Esophagus mucosa (tissue), 1 donor: ENCODE results near the gene DGKZ. TPM values are rescaled to one million over a fixed set of nuclear protein-coding genes. Genes with fewer than 3 reads are reported as not detected.
"Not testable (repeated sequence)": the region's sequence is repeated elsewhere in the genome, so short reads cannot be mapped to it uniquely, and the experiment has no call there.

Experiments used
- ATAC-seq: fragments of 200-7000 bp; cut with Tn5 transposase; one replicate; pipeline ENCODE4 v1.9.1; 2020
- total RNA-seq: library from RNA; stranded (reverse); gene quantifications from one replicate; pipeline ENCODE4 v1.2.4, GENCODE V29; 2023
- donor health status: DM: yes; HTN: yes; CAD: no.

DGKZ gene, protein sequence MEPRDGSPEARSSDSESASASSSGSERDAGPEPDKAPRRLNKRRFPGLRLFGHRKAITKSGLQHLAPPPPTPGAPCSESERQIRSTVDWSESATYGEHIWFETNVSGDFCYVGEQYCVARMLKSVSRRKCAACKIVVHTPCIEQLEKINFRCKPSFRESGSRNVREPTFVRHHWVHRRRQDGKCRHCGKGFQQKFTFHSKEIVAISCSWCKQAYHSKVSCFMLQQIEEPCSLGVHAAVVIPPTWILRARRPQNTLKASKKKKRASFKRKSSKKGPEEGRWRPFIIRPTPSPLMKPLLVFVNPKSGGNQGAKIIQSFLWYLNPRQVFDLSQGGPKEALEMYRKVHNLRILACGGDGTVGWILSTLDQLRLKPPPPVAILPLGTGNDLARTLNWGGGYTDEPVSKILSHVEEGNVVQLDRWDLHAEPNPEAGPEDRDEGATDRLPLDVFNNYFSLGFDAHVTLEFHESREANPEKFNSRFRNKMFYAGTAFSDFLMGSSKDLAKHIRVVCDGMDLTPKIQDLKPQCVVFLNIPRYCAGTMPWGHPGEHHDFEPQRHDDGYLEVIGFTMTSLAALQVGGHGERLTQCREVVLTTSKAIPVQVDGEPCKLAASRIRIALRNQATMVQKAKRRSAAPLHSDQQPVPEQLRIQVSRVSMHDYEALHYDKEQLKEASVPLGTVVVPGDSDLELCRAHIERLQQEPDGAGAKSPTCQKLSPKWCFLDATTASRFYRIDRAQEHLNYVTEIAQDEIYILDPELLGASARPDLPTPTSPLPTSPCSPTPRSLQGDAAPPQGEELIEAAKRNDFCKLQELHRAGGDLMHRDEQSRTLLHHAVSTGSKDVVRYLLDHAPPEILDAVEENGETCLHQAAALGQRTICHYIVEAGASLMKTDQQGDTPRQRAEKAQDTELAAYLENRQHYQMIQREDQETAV
- total RNA-seq: 31.4 TPM

DNA sequence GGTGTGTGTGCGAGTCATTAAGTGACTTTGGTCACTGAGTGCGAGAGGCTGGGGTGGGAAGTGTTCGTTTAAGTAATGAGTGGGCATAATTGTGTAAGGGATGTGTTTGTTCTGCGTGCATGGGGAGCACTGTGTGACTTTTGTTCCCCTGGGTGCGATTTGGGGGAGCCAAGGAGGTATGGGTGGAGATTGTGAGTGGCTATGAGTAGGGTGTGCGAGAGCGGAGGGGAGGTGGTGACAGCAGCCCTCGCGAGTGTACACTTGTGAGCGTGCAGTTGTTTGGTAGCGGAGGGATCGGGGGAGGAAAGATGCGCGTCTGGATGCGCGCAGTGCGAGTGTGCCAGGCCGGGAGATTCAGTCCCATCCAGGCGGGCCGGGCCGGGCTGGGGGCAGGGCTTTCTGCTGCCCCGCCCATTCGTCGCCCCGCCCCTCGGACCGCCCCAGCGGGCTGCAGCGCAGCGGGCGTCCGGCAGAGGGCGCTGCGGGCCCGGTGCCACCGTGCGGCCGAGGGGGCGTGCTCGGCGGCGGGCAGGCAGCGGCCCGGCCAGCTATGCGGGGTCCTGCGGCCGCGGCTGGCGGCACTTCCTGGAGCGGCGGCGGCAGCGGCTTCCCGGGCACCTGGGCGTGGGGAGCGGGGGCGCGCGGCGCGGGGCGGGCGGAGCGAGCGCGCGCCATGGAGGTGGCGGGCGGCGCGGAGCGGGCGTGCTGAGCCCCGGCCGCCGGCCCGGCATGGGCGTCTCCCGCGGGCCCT is at the start of gene DGKZ:
Gene DGKZ (plus strand): TSS at position 578 of the 751 bp plus-strand sequence. CDS start 197 bp downstream, outside the sequence.
- peak; percentile 88 for ATAC-seq

DNA sequence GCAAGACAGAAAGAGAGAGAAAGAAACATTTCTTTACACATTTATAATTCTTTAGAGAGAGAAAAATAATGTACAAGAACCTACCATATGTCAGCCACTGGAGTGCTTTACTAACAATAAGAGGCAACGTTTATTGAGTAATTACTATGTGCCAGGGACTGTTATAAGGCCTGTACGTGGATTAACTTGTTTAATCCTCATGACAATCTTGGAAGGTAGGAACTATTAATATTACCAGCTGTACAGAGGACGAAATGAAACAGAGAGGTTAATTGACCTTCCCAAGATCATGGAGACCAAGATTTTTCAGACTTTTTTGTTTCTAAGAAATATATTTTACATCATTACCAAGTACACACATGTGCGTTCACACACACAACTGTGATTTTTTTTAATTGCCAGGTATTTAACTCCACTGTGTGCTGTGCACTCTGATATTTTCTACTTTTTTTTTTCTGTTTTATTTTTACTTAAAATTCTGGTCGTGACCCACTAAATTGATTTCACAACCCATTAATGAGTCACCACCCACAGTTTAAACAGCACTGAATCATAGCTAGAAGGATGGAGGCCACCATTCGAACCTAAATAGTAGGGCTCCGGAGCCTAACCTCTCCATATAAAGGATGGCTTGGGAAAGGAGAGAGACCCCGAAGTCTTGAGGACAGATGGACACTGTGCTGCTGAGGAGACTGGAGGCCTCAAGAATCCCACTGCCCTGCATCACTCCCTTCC is 48.4 kb upstream of the DGKZ start:
- no peak for ATAC-seq

DNA sequence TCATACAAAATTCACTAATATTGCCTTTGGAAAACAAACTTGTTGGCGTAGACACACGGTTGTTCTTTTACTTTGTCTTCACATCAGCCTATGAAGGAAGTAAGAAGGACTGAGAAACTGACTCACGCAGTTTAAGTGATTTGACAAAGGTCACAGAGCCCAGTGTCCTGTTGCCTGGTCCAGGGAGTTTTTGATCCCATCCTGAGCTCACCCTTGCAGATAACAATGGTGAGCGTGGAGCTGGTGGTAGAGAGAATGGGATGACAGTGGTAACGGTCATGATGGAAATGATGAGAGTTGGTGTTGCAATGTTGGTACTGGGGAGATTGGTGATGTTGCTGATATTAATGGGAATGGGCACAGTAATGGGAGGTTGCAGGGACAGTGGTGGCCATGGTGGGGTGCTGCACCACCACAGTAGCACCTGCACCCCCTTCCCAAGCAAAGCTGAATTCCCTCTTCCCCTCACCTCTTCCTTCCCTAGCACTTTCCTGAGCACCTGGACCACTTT is 47.8 kb upstream of the DGKZ start:
- ATAC-seq: no peak

DNA sequence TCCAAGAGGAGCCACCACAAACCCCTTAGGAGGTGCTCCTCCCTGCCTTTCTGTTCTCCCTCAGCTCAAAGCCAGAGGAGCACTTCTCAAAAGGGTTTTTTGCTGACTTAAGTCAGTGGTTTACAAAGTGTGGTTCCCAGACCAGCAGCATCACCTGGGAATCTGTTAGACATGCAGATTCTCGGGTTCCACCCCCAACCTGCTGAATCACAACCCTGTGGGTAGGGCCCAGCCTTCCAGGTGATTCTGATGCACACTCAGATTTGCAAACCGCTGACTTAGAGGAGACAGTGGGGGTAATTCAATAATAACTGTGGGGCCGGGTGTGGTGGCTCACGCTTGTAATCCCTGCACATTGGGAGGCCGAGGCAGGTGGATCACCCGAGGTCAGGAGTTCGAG is 47.0 kb upstream of the DGKZ start:
- ATAC-seq: no peak

DNA sequence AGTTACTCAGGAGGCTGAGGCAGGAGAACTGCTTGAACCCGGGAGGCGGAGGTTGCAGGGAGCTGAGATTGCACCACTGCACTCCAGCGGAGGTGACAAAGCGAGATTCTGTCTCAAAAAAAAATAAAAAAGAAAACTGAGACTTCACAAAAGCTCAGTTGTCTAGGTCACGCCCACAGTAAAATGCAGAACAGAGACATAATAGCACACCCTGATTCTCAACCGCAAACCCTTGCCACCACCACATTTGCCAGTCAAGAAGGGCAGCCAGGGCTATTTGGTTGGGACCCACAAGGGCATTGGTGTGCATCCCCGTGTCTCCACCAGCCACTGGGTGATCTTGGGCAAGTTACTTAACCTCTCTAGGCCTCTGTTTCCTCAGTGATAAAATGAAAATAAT is 44.4 kb upstream of the DGKZ start:
- ATAC-seq: no peak

DNA sequence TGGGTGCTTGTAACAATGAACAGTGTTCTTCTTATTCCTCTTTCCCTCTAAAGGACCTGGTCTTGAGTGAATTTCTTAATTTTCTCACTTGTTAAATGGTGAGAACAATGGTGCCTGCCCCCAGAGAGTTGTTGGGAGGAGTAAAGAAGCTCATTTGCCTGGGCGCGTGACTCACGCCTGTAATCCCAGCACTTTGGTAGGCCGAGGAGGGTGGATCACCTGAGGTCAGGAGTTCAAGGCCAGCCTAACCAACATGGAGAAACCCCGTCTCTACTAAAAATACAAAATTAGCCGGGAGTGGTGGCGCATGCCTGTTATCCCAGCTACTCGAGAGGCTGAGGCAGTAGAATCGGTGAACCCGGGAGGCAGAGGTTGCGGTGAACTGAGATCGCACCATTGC is 43.2 kb upstream of the DGKZ start:
- ATAC-seq: not testable (repeated sequence)

DNA sequence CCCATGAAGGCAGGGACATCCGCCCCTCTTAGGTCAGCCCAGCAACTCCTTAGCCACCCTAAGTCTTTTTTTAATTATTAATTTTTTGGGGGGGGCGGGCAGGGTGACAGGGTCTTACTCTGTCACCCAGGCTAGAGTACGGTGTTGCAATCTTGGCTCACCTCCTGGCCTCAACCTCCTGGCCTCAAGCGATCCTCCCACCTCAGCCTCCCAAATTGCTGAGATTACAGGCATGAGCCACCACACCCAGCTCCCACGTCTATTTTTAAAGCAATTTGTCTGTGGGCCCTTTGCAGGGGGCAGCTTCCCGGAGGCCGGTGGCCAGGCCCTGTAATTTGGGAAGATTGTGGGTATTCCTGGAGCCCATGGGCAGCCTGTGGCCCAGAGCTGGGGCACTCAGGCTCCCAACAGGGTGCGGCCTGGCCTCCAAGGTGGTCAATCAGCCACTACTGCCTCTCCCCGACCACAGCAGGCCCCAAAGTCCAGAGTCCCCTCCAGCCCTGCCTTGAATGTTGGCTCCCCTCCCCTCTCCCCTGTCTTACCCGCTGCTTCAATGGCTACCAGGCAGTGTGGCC is 42.6 kb upstream of the DGKZ start:
- no peak for ATAC-seq

DNA sequence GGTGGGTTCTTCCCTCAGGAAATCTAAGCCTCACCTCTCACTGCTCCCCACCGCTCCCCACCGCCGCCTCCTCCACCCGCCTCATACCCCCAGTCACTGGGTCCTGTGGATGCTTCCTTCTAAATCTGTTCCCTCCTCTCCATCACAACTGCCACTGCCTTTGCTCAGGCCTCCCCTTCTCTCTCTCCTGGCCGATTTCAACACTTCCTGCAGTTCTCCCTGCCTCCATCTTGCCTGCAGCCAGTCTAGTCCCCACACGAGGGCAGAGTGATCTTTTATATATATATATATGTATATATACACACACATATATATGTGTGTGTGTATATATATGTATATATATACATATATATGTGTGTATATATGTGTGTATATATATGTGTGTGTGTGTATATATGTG is 42.0 kb upstream of the DGKZ start:
- no peak for ATAC-seq

DNA sequence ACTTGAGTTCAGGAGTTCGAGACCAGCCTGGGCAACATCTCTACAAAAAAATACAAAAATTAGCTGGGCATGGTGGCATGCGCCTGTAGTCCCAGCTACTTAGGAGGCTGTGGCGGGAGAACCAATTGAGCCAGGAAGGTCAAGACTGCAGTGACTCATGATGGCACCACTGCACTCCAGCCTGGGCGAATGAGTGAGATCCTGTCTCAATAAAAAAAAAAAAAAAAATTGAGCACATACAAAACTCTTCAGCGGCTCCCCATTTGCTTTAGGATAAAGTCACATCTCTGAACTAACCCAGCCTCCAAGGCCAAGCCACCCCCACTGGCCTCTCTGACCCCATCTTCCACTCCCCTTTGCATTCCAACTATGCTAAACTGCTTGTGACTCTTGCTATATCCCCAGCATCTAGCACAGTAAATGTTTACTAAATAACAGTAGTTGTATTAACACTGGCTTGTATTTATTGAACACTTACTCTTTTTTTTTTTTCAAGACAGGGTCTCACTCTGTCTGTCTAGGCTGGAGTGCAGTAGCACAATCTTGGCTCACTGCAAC is 40.9 kb upstream of the DGKZ start:
- no peak for ATAC-seq

DNA sequence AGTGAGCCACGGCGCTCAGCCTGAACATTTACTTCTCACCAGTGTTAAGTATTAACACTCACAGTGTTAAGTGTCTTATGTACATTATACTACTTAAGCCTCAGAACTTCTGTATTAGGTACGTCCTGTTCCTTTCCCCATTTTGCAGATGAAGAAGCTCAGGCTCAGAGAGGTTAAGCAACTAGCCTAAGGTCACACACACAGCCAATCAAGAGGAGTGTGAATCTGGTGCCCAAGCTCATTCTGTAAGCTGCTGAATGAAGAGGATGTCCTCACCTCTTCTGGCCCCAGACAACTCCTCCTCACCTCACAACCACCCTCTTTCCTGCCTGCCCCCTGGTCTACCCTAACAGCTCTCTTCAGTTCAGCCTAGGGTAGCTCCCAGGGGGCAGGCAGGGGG is 39.9 kb upstream of the DGKZ start:
- no peak for ATAC-seq

DNA sequence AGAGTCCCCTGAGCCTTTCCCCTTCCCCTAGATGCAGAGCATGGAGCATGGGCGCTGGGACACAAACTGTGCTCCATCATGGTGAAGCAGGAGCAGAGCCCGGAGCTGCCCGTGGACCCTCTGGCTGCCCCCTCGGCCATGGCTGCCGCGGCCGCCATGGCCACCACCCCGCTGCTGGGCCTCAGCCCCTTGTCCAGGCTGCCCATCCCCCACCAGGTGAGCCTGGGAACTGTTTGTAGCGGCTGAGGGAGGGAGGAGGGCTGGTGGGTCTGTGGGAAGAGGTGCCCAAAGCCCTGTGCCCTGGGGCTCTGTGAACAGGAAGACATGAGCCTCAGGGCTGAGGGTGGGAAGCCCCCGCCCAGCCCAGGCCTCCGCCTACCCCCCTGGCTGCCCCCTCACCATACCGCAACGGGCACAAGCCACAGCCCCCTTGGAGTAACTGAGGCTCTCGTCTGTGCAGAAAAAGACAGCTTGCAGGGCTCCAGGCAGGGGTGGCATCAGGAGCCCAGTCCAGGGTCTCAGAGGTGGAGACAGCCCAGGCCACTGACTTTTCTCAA is 39.4 kb upstream of the DGKZ start:
- ATAC-seq: no peak

DNA sequence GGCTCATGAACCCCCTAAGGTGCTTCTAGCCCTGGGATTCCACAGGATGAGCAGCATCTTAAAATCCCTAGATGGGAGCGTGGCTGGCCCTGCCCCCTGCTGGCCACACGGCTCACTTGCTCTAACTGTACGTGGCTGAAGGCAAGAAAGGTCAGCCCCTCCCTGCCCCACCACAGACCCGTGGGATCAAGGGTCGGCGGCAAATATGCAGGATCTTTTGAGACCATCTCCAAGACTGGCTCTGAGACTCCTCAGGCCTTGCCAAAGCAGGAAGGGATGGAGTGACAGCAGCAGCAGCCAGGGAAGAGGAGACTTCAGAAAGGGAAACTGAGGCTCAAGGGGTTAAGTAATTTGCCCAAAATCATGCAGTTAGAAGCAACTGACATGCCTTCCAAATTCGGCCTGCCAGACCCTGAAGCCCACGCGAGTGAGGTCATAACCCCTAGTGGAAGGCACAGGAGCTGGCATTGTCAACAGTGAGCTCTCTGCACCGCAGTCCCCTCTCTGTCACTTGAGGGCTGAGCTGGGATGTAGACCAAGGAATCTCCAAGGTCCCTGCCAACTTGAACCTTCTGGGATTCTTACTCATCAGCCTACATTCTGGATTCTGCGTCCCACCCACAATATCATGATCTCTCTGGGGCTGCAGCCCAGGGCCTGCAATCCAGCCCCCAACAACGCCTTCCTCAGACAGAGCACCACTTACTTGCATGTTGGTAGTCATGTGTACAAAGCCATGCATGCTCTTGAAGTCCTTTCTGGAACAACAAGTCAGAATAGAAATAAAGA is 38.4 kb upstream of the DGKZ start:
- peak; percentile 69 for ATAC-seq

DNA sequence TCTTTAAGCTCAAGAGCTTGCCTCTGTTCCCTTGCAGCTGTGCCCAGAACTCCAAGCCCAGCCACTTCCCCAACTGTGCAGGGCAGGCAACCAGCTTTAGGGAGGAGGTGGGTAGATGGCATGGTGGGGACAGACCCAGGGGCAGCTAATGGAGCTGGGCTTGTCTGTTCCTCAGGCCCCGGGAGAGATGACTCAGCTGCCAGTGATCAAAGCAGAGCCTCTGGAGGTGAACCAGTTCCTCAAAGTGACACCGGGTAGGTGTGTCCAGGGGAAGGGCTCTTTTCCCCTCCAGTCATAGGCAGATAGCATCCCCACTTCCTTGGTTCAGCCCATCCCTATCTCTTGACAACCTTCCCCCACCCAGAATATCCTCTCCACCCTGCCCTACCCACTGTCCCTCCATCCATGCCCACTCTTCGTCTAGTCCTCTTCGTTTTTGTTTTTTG is 37.4 kb upstream of the DGKZ start:
- peak; percentile 80 for ATAC-seq

DNA sequence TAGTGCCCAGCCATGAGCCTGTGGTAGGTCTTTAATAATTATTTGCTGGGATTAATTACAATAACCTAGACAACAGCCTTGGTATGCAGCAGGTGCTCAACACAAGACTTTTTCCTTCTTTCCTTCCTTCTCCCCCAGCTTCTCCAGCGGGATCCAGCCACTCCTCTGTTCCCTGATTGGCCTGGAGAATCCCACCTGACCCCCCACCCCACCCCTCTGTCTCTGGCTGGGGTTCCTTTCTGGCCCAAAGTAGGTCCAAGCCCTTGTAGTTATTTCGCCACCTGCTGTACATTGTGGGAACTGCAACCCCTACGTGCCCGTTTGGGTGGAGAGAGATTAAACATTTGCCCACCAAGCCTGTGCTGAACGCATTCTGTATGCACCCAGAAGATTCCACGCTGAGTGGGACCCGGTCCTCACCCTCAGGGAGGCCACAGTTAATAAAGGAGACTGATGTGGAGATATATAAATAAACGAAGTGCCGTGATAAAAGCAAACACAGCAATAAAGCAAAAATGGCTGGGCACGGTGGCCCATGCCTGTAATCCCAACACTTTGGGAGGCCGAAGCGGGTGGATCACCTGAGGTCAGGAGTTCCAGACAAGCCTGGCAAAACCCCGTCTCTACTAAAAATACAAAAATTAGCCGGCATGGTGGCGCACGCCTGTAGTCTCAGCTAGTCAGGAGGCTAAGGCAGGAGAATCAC is 32.1 kb upstream of the DGKZ start:
- peak; percentile 66 for ATAC-seq

DNA sequence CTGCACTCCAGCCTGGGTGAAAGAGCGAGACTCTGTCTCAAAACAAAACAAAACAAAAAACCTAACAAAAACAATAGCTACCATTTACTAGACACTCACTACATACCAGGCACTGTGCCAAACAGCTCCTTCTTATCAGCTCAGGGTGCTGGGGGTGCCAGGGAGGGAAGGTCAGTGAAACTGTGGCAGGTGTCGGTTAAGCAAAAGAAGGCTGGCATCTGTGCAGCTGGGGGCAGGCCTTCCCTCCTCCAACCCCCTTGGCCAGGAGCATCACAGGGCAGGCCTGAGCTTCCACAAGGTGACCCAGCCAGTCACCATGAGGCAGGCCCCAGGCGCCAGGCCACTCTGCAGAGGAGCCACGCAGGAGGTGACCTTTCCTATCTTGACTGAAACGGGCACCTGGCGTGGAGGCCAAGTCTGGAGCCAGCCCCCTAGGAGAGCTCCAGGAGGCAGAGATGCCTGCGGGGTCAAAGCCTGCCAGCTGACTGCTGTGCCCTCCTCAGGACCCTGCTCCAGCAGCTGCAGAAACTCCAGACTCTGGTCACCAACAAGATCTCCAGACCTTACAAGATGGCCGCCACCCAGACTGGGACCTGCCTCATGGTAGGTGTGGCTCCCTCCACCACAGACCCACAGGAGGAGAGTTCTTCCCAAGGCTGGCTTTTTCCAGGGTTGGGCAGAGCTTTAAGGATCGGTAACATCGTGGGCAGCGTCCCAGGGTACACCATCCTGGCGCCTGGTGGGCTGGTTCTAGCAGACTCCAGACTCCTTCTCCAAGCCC is 31.3 kb upstream of the DGKZ start:
- no peak for ATAC-seq

DNA sequence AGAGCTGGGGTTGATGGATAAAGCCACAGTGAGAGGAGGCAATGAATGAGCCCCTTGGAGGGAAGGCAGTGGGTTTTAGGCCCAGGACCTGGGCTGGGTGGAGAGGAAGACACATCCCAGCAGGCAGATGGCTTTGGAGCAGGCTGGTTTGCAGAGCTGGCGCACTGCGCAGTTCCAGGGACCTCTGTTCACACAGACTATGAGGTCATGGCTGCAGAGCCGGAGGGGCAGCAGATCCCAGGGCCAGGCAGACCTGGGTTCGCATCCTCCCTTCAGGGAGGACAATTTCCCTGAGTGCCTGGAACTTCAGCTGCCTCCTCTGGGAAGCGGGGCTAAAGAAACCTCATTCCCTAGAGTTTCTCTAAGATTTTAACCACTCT is 28.2 kb upstream of the DGKZ start:
- ATAC-seq: no peak

DNA sequence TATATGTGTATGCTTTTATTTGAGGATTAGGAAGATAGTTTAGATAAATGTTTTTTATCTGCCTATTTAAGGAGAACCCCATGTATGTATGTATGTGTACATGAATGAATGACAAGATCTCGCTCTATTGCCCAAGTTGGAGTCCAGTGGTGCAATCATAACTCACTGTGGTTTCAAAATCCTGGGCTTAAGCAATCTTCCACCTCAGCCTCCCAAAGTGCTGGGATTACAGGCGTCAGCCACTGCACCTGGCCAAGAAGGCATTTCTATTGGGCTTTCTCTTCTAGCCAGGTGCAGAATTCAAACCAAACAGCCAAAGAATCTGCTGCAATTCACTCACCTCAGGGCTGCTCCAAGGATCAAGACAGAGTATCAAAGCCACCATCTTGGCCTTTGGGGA is 25.5 kb upstream of the DGKZ start:
- peak; percentile 39 for ATAC-seq

DNA sequence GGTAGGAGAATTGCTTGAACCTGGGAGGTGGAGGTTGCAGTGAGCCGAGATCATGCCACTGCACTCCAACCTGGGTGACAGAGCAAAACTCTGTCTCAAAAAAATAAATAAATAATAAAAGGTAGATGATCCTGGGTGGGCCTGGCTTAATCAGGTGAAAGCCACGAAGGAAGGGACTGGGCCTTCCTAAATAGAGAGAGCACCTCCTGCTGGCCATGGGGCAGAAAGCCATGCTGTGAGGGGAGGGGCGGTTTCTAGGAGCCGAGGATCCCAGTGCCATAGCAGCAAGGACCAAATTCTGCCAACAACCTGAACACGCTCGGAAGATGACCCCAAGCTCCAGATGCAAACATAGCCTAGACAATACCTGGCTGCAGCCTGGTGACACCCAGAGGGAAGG is 24.5 kb upstream of the DGKZ start:
- ATAC-seq: no peak
